ENCODE data around the gene SPSB4. TPM values are rescaled to one million over a fixed set of nuclear protein-coding genes. Genes with fewer than 3 reads are reported as not detected.

SPSB4 gene
- total and polyA plus RNA-seq, 2 of the 8 experiments (the other 6 are each of a cell fraction or from before 2014, with no cell fraction given): 15.1 to 17.2 TPM

- TF ChIP-seq, protein P1, sequence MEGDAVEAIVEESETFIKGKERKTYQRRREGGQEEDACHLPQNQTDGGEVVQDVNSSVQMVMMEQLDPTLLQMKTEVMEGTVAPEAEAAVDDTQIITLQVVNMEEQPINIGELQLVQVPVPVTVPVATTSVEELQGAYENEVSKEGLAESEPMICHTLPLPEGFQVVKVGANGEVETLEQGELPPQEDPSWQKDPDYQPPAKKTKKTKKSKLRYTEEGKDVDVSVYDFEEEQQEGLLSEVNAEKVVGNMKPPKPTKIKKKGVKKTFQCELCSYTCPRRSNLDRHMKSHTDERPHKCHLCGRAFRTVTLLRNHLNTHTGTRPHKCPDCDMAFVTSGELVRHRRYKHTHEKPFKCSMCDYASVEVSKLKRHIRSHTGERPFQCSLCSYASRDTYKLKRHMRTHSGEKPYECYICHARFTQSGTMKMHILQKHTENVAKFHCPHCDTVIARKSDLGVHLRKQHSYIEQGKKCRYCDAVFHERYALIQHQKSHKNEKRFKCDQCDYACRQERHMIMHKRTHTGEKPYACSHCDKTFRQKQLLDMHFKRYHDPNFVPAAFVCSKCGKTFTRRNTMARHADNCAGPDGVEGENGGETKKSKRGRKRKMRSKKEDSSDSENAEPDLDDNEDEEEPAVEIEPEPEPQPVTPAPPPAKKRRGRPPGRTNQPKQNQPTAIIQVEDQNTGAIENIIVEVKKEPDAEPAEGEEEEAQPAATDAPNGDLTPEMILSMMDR (IDR thresholded peaks at IDR 0.05; ENCODE audit: control extremely low read depth in 1 of 3, insufficient read depth in 1 of 3, low read depth in 1 of 3, low read length in 3 of 3): no peak
- TF ChIP-seq NANOG (IDR thresholded peaks at IDR 0.05; ENCODE audit: insufficient read depth, low read depth, low read length, poor library complexity, severe bottlenecking) (no peak), RAD21 (IDR thresholded peaks at IDR 0.05 in 1 of 2, conservative IDR thresholded peaks at IDR 0.05 in 1 of 2; ENCODE audit: low read depth in 2 of 2, low read length in 2 of 2) (no peak), MAFK (IDR thresholded peaks at IDR 0.05; ENCODE audit: low read depth, low read length) (no peak), RNF2 (IDR thresholded peaks at IDR 0.05; ENCODE audit: borderline replicate concordance, low read depth, low read length, missing control alignments, poor library complexity, severe bottlenecking) (no peak), TEAD4 (IDR thresholded peaks at IDR 0.05; ENCODE audit: low read depth, low read length) (no peak), EP300 (IDR thresholded peaks at IDR 0.05; ENCODE audit: borderline replicate concordance in 1 of 2, low read depth in 2 of 2, low read length in 2 of 2) (no peak)
Measured at GRCh38 chr3:141103503-141103902, 52.4 kb downstream of the SPSB4 start (continued).

Data from H1 (cell line).